Gastrocnemius medialis (tissue), 4 donors: ENCODE results near the gene SERINC5. TPM values are rescaled to one million over a fixed set of nuclear protein-coding genes. Genes with fewer than 3 reads are reported as not detected.
"Not testable (repeated sequence)": the region's sequence is repeated elsewhere in the genome, so short reads cannot be mapped to it uniquely, and the experiment has no call there.

Experiments used
- ATAC-seq, 2 donors: fragments of 150-250 bp; one replicate each; pipeline ENCODE4 v1.9.1; 2016
- DNase-seq, 2 donors: peaks; one replicate each; pipeline ENCODE4 v3.0.0-alpha.2; 2019
- H3K27ac ChIP-seq, 4 donors: fragments of 200-600 bp; sonication (generic); 1 replicate in 1 of 4; 2 replicates in 3 of 4; pipeline ENCODE4 v1.5.1; 2016 to 2018; ENCODE audit warnings: mild to moderate bottlenecking in 2 of 4, moderate library complexity in 1 of 4
- H3K27me3 ChIP-seq, 3 donors: fragments of 200-600 bp; sonication (generic) in 2 of 3; 1 replicate in 1 of 3; 2 replicates in 2 of 3; pipeline versions ENCODE4 v1.5.1 to v1.6.0; 2016 to 2019; ENCODE audit warnings: mild to moderate bottlenecking in 1 of 3, moderate library complexity in 1 of 3
- H3K36me3 ChIP-seq, 2 donors: fragments of 200-600 bp; sonication (generic) in 1 of 2; one replicate each; pipeline ENCODE4 v1.5.1; 2017 to 2018
- H3K4me1 ChIP-seq, 2 donors: fragments of 200-600 bp; sonication (generic) in 1 of 2; one replicate each; pipeline ENCODE4 v1.5.1; 2016 to 2017; ENCODE audit warnings: mild to moderate bottlenecking in 2 of 2
- H3K4me3 ChIP-seq, 4 donors: fragments of 200-600 bp; sonication (generic) in 3 of 4; 1 replicate in 1 of 4; 2 replicates in 3 of 4; pipeline ENCODE4 v1.5.1; 2016 to 2019; ENCODE audit warnings: mild to moderate bottlenecking in 2 of 4
- H3K9me3 ChIP-seq, 3 donors: fragments of 200-600 bp; sonication (generic) in 2 of 3; 1 replicate in 1 of 3; 2 replicates in 2 of 3; pipeline ENCODE4 v1.5.1; 2016 to 2019
- POLR2A ChIP-seq, 2 donors: fragments of 450-650 bp; IDR thresholded peaks; one replicate each; pipeline ENCODE4 v1.6.1; 2017; ENCODE audit warnings: antibody characterized with exemption in 2 of 2, mild to moderate bottlenecking in 2 of 2, moderate library complexity in 2 of 2
- in situ Hi-C, 4 donors: fragments of 200-750 bp; cut with MboI; loops; one replicate each; pipeline versions ENCODE4 v1.15.0 to v1.8.0; 2017; ENCODE audit warnings: low sequenced_read_pairs in 4 of 4
- intact Hi-C: fragments of 100-400 bp; cut with DNase I; formaldehyde crosslinking; loops from one replicate; pipeline ENCODE4 v1.15.1; 2023; ENCODE audit warnings: low total_unique reads
- total RNA-seq, 4 donors: library from RNA; depleted of rRNA; stranded (reverse); fragments of >200 nt; gene quantifications; one replicate each; pipeline versions ENCODE4 v1.1.0 to v1.2.3, GENCODE V29; 2016
- TF ChIP-seq, protein P1 (sequence below), 5 experiments: fragments of 450-650 bp in 3 of 5; fragments of 200-600 bp in 2 of 5; sonication (generic) in 2 of 5; IDR thresholded peaks in 4 of 5; conservative IDR thresholded peaks in 1 of 5; 1 replicate in 4 of 5; 2 replicates in 1 of 5; pipeline ENCODE4 v1.5.1; 2016 to 2019; ENCODE audit warnings: antibody characterized with exemption in 5 of 5, mild to moderate bottlenecking in 3 of 5, moderate library complexity in 3 of 5

Gene SERINC5
- total RNA-seq, 4 donors from 2014 or later = 1.4 to 5.3 (median 3.0) TPM

DNA sequence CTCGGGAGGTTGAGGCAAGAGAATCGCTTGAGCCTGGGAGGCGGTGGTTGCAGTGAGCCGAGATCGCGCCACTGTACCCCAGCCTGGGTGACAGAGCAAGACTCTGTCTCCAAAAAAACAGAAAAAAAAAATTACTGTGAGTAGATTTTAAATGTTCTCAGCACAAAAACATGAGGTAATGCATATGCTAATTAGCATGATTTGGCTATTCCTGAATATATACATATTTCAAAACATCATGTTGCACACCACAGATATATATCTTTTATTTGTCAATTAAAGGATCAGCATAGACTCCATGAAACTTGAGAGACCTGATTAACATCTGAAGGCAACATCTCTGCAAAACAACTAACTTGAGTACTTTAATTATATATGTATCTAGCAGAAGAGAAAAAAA, 117.4 kb downstream of the SERINC5 start:
- Histone ChIP-seq H3K9me3 (no peaks in the 10 kb centered on the region), H3K27ac (no peak overlapping the region), H3K27me3 (no peaks in the 10 kb centered on the region), H3K4me1 (peaks cover 17 to 23% of the 10 kb centered on the region in 2 donors), H3K36me3 (no peaks in the 10 kb centered on the region), H3K4me3 (no peak overlapping the region)
- no peak for TF ChIP-seq POLR2A (IDR thresholded peaks at IDR 0.05)
- TF ChIP-seq, protein P1, sequence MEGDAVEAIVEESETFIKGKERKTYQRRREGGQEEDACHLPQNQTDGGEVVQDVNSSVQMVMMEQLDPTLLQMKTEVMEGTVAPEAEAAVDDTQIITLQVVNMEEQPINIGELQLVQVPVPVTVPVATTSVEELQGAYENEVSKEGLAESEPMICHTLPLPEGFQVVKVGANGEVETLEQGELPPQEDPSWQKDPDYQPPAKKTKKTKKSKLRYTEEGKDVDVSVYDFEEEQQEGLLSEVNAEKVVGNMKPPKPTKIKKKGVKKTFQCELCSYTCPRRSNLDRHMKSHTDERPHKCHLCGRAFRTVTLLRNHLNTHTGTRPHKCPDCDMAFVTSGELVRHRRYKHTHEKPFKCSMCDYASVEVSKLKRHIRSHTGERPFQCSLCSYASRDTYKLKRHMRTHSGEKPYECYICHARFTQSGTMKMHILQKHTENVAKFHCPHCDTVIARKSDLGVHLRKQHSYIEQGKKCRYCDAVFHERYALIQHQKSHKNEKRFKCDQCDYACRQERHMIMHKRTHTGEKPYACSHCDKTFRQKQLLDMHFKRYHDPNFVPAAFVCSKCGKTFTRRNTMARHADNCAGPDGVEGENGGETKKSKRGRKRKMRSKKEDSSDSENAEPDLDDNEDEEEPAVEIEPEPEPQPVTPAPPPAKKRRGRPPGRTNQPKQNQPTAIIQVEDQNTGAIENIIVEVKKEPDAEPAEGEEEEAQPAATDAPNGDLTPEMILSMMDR (IDR thresholded peaks at IDR 0.05 in 4 of 5, conservative IDR thresholded peaks at IDR 0.05 in 1 of 5) = no peak
- in situ Hi-C loops (no loop called here), intact Hi-C loops (no loop called here)
- DNase-seq (no peak), ATAC-seq (no peak)

DNA sequence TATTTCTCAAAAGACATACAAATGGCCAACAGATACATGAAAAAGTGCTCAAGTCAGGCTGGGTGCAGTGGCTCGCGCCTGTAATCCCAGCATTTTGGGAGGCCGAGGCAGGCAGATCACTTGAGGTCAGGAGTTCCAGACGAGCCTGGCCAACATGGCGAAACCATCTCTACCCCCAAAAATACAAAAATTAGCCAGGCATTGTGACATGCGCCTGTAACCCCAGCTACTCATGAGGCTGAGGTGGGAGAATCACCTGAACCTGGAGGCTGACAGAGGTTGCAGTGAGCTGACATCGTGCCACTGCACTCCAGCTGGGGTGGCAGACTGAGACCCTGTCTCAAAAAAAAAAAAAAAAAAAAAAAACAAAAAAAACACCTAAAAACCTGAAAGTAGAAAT, 119.0 kb downstream of the SERINC5 start:
- H3K27me3 ChIP-seq, H3K9me3 ChIP-seq, H3K4me3 ChIP-seq, ATAC-seq, intact Hi-C loops, in situ Hi-C loops, H3K27ac ChIP-seq, H3K36me3 ChIP-seq, DNase-seq: not testable (repeated sequence)
- peaks cover 10 to 15% of the 10 kb centered on the region in 2 donors for H3K4me1 ChIP-seq

DNA sequence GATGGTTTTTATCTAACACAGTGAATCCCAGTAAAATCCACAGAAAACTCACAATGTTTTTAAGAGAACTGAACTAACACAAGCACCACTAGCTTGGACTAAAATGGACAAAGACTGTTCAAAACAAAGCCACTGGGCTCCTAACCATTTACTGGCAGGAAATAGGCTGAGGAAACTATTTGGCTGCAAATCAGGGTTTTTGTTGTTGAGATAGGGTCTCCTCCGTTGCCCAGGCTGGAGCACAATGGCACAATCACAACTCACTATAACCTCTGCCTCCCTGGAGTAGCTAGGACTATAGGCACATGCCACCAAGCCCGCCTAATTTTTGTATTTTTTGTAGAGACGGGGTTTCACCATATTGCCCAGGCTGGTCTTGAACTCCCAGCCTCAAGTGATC, 121.0 kb downstream of the SERINC5 start:
- no peaks in the 10 kb centered on the region for H3K27me3 ChIP-seq
- intact Hi-C loops = no loop called here
- DNase-seq (no peak), ATAC-seq (no peak)
- in situ Hi-C loops = no loop called here
- no peak overlapping the region for H3K27ac ChIP-seq
- no peak overlapping the region for H3K4me3 ChIP-seq
- H3K36me3 ChIP-seq = no peaks in the 10 kb centered on the region
- H3K4me1 ChIP-seq = no peaks in the 10 kb centered on the region
- TF ChIP-seq, protein P1 (IDR thresholded peaks at IDR 0.05 in 4 of 5, conservative IDR thresholded peaks at IDR 0.05 in 1 of 5) = no peak
- no peak for TF ChIP-seq POLR2A (IDR thresholded peaks at IDR 0.05)
- H3K9me3 ChIP-seq = no peaks in the 10 kb centered on the region

DNA sequence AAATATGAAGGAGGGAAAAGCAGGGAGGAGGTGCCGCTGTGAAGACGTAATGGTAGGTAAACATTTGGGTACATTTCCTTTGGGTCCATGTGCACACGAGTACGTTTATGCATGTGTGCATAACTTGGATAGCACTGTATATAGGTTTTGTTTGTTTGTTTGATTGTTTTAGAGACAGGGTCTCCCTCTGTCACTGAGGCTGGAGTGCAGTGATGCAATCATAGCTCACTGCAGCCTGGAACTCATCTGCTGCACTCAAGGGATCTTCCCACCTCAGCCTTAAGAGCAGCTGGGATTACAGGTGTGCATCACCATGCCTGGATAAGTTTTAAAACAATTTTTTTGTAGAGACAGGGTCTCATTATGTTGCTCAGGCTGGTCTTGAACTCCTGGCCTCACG, 126.7 kb downstream of the SERINC5 start:
- Histone ChIP-seq H3K27me3 (no peaks in the 10 kb centered on the region), H3K4me1 (no peaks in the 10 kb centered on the region), H3K36me3 (no peaks in the 10 kb centered on the region), H3K4me3 (no peak overlapping the region), H3K9me3 (no peaks in the 10 kb centered on the region), H3K27ac (no peak overlapping the region)
- TF ChIP-seq POLR2A (IDR thresholded peaks at IDR 0.05) = no peak
- TF ChIP-seq, protein P1 (IDR thresholded peaks at IDR 0.05 in 4 of 5, conservative IDR thresholded peaks at IDR 0.05 in 1 of 5) = no peak
- ATAC-seq (no peak), DNase-seq (no peak)
- in situ Hi-C loops = no loop called here
- intact Hi-C loops = no loop called here

DNA sequence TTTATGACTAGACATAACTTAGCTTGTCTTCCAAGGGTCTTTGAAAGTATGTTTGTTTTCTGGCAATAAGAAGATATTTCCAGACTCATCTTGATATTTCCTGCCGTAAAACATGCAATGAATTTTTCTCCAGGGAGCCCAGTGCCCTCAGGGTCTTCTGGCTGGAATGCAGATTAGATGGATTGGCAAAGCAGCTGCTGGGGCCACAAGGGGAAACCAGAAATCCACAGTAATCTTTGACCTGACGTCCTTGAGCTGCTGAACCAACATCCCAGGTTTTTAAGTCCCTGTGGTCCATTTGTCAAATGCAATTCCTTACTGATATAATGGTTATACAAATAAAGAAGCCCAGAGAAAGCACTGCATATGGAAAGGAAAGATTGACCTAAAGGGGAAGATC, 127.7 kb downstream of the SERINC5 start:
- Histone ChIP-seq H3K27me3 (no peaks in the 10 kb centered on the region), H3K27ac (no peak overlapping the region), H3K36me3 (no peaks in the 10 kb centered on the region), H3K9me3 (no peaks in the 10 kb centered on the region), H3K4me1 (no peaks in the 10 kb centered on the region), H3K4me3 (no peak overlapping the region)
- ATAC-seq = no peak
- in situ Hi-C loops = no loop called here
- intact Hi-C loops = no loop called here
- no peak for TF ChIP-seq POLR2A (IDR thresholded peaks at IDR 0.05)
- TF ChIP-seq, protein P1 (IDR thresholded peaks at IDR 0.05 in 4 of 5, conservative IDR thresholded peaks at IDR 0.05 in 1 of 5) = no peak
- DNase-seq = no peak
